MM.1S (cell line): ENCODE data around the gene ADAP1.

Experiments used
- DNase-seq: peaks from one replicate; pipeline ENCODE4 v3.0.0-alpha.2; 2015
- H2AFZ ChIP-seq: fragments of 300-600 bp; sonication (generic); 2 replicates; pipeline ENCODE4 v1.6.0; 2016; ENCODE audit warnings: antibody characterized with exemption, low read length
- H3F3A ChIP-seq: fragments of 300-600 bp; sonication (generic); 2 replicates; pipeline ENCODE4 v1.6.1; 2016; ENCODE audit warnings: mild to moderate bottlenecking, antibody characterized with exemption, low read length, moderate library complexity, mixed read lengths; ENCODE audit not compliant: insufficient read depth
- H3K27ac ChIP-seq: fragments of 300-600 bp; sonication (generic); 2 replicates; pipeline ENCODE4 v1.5.1; 2016; ENCODE audit warnings: mild to moderate bottlenecking, low read length
- H3K27me3 ChIP-seq: fragments of 300-600 bp; sonication (generic); replicated peaks from 2 replicates; pipeline ENCODE4 v1.6.0; 2016; ENCODE audit warnings: low read length; ENCODE audit not compliant: insufficient read depth
- H3K36me3 ChIP-seq: fragments of 300-600 bp; sonication (generic); replicated peaks from 2 replicates; pipeline ENCODE4 v1.6.1; 2016; ENCODE audit warnings: mild to moderate bottlenecking, low read length, mixed read lengths; ENCODE audit not compliant: insufficient read depth
- H3K4me1 ChIP-seq: fragments of 300-600 bp; sonication (generic); 2 replicates; pipeline ENCODE4 v1.6.1; 2016; ENCODE audit warnings: low read length, mixed read lengths
- H3K4me2 ChIP-seq: fragments of 300-600 bp; sonication (generic); 2 replicates; pipeline ENCODE4 v1.6.0; 2016; ENCODE audit warnings: low read depth, low read length
- H3K4me3 ChIP-seq: fragments of 300-600 bp; sonication (generic); 2 replicates; pipeline ENCODE4 v1.5.1; 2016; ENCODE audit warnings: low read length, mixed read lengths
- H3K79me2 ChIP-seq: fragments of 300-600 bp; sonication (generic); 2 replicates; pipeline ENCODE4 v1.6.1; 2016; ENCODE audit warnings: mixed run types, low read length, mixed read lengths
- H3K9ac ChIP-seq: fragments of 300-600 bp; sonication (generic); 2 replicates; pipeline ENCODE4 v1.6.1; 2016; ENCODE audit warnings: low read length, mixed read lengths
- H3K9me2 ChIP-seq: fragments of 300-600 bp; sonication (generic); replicated peaks from 2 replicates; pipeline ENCODE4 v1.6.1; 2016; ENCODE audit warnings: mild to moderate bottlenecking, low read length, mixed read lengths; ENCODE audit not compliant: insufficient read depth
- H3K9me3 ChIP-seq: fragments of 300-600 bp; sonication (generic); replicated peaks from 2 replicates; pipeline ENCODE4 v1.6.1; 2016; ENCODE audit warnings: mild to moderate bottlenecking, low read length, mixed read lengths; ENCODE audit not compliant: insufficient read depth
- H4K20me1 ChIP-seq: fragments of 300-600 bp; sonication (generic); 2 replicates; pipeline ENCODE4 v1.6.1; 2016; ENCODE audit warnings: mild to moderate bottlenecking, low read length, moderate library complexity, mixed read lengths; ENCODE audit not compliant: insufficient read depth
- CTCF ChIP-seq: fragments of 300-600 bp; sonication (generic); IDR thresholded peaks from 2 replicates; pipeline ENCODE4 v1.5.1; 2016; ENCODE audit warnings: antibody characterized with exemption, low read length, mixed read lengths
- EZH2 ChIP-seq: fragments of 300-600 bp; sonication (generic); optimal IDR thresholded peaks from 2 replicates; pipeline ENCODE3; 2017; ENCODE audit warnings: low read depth, mild to moderate bottlenecking, antibody characterized with exemption, low read length, mixed read lengths
- EZH2phosphoT487 ChIP-seq: fragments of 300-600 bp; sonication (generic); IDR thresholded peaks from 2 replicates; pipeline ENCODE4 v1.6.1; 2018; ENCODE audit warnings: antibody characterized with exemption, low read length

The ADAP1 gene

GRCh38 chr7:885893-886625 lies 68.4 kb downstream of the ADAP1 start:
- Histone ChIP-seq H3K4me1 (no peaks in the 10 kb centered on the region), H3K9me3 (no peaks in the 10 kb centered on the region), H3K36me3 (peaks cover 9% of the 10 kb centered on the region), H3K9me2 (no peaks in the 10 kb centered on the region), H2AFZ (no peak overlapping the region), H3K4me2 (no peak overlapping the region), H3K9ac (no peak overlapping the region), H4K20me1 (no peaks in the 10 kb centered on the region), H3K27me3 (no peaks in the 10 kb centered on the region), H3K27ac (no peak overlapping the region), H3K4me3 (no peak overlapping the region), H3F3A (no peaks in the 10 kb centered on the region), H3K79me2 (peaks cover 84% of the 10 kb centered on the region)
- no peak for TF ChIP-seq EZH2phosphoT487
- TF ChIP-seq CTCF: no peak
- no peak for DNase-seq

- no peak overlapping the region for H3K4me2 ChIP-seq
- peaks cover 91% of the 10 kb centered on the region for H3K79me2 ChIP-seq
- H3K36me3 ChIP-seq: peaks cover 9% of the 10 kb centered on the region
- TF ChIP-seq EZH2phosphoT487 (no peak), EZH2 (no peak), CTCF (no peak)
- no peak overlapping the region for H3K4me3 ChIP-seq
- H3K4me1 ChIP-seq: no peaks in the 10 kb centered on the region
- no peak overlapping the region for H2AFZ ChIP-seq
- H3K9me3 ChIP-seq: no peaks in the 10 kb centered on the region
- H3K27me3 ChIP-seq: no peaks in the 10 kb centered on the region
- no peak overlapping the region for H3K9ac ChIP-seq
- H3F3A ChIP-seq: no peaks in the 10 kb centered on the region
- no peak overlapping the region for H3K27ac ChIP-seq
- DNase-seq: no peak
- no peaks in the 10 kb centered on the region for H4K20me1 ChIP-seq
- H3K9me2 ChIP-seq: no peaks in the 10 kb centered on the region
Measured at GRCh38 chr7:885261-885892, 69.1 kb downstream of the ADAP1 start.

GRCh38 chr7:884191-885003 lies 70.1 kb downstream of the ADAP1 start:
- TF ChIP-seq EZH2 (no peak), CTCF (no peak), EZH2phosphoT487 (no peak)
- Histone ChIP-seq H3K4me1 (no peaks in the 10 kb centered on the region), H3K27ac (no peak overlapping the region), H3K27me3 (no peaks in the 10 kb centered on the region), H3K9me2 (no peaks in the 10 kb centered on the region), H2AFZ (no peak overlapping the region), H3K4me2 (no peak overlapping the region), H3K4me3 (no peak overlapping the region), H3F3A (no peaks in the 10 kb centered on the region), H3K79me2 (peaks cover 100% of the 10 kb centered on the region), H3K36me3 (peaks cover 9% of the 10 kb centered on the region), H4K20me1 (no peaks in the 10 kb centered on the region), H3K9me3 (no peaks in the 10 kb centered on the region), H3K9ac (no peak overlapping the region)
- DNase-seq: no peak
